ENCODE data around the gene ARFGEF3. TPM values are rescaled to one million over a fixed set of nuclear protein-coding genes. Genes with fewer than 3 reads are reported as not detected.

ARFGEF3 gene
- total and polyA plus RNA-seq, 10 of the 15 experiments (the other 5 are each of a cell fraction or from before 2014, with no cell fraction given), result under 0.01 to 0.08 (median 0.02) TPM; not detected in 1

GRCh38 chr6:138307816-138308730 lies 146.3 kb downstream of the ARFGEF3 start (continued):
- TF ChIP-seq TAF1 (IDR thresholded peaks at IDR 0.05; ENCODE audit: borderline replicate concordance, low read depth, low read length), result no peak
- TF ChIP-seq NR2F1 (conservative IDR thresholded peaks at IDR 0.05), result no peak
- no peak for TF ChIP-seq NR2C2 (IDR thresholded peaks at IDR 0.05; ENCODE audit: borderline replicate concordance, control insufficient read depth, insufficient read length, low read depth)
- no peak for TF ChIP-seq CTCF (IDR thresholded peaks at IDR 0.05 in 2 of 3, conservative IDR thresholded peaks at IDR 0.05 in 1 of 3; ENCODE audit: control insufficient read depth in 2 of 3, extremely low read depth in 1 of 3, insufficient read depth in 1 of 3, low read depth in 3 of 3, low read length in 3 of 3)
- TF ChIP-seq CEBPB (IDR thresholded peaks at IDR 0.05; ENCODE audit: borderline replicate concordance in 1 of 2, low read depth in 2 of 2, low read length in 2 of 2), result no peak
- TF ChIP-seq E4F1 (IDR thresholded peaks at IDR 0.05; ENCODE audit: borderline replicate concordance, partially characterized antibody), result no peak
- no peak for TF ChIP-seq RAD21 (IDR thresholded peaks at IDR 0.05; ENCODE audit: insufficient read depth, low read depth, low read length)
- no peak for TF ChIP-seq ETV6 (conservative IDR thresholded peaks at IDR 0.05 in 1 of 2, IDR thresholded peaks at IDR 0.05 in 1 of 2; ENCODE audit: borderline replicate concordance in 1 of 2, low read depth in 1 of 2)

All from GM12878 (cell line).